GM03348 (cell line): ENCODE results near the gene CEL.
"Not testable (repeated sequence)": the region's sequence is repeated elsewhere in the genome, so short reads cannot be mapped to it uniquely, and the experiment has no call there.

Experiments
- DNase-seq: peaks from one replicate; pipeline ENCODE4 v3.0.0; 2012; ENCODE audit warnings: low spot score

CEL gene

GRCh38 chr9:133061764-133062145 lies at the start of gene CEL:
Gene CEL, plus strand, starts transcription at chr9:133061981. Its CDS starts 22 bp downstream, at chr9:133062003.
- not testable (repeated sequence) for DNase-seq

GRCh38 chr9:133014696-133015095 lies 47.1 kb upstream of the CEL start:
- DNase-seq, result no peak

GRCh38 chr9:133023117-133023890 lies 38.5 kb upstream of the CEL start:
- DNase-seq, result no peak

GRCh38 chr9:133026426-133026825 lies 35.4 kb upstream of the CEL start:
- no peak for DNase-seq

GRCh38 chr9:133027134-133027533 lies 34.6 kb upstream of the CEL start:
- DNase-seq, result no peak

GRCh38 chr9:133028221-133028620 lies 33.6 kb upstream of the CEL start:
- DNase-seq, result no peak

- no peak for DNase-seq
Measured at GRCh38 chr9:133029994-133030316, 31.8 kb upstream of the CEL start.

- DNase-seq, result peak; percentile 99
Measured at GRCh38 chr9:133030317-133031129, 31.3 kb upstream of the CEL start, which contains the start of gene GTF3C5. Gene GTF3C5, plus strand, starts transcription at chr9:133030997. Its CDS starts 15 bp downstream, at chr9:133031012.

GRCh38 chr9:133031130-133031422 lies 30.7 kb upstream of the CEL start:
- DNase-seq, result no peak

GRCh38 chr9:133031496-133031911 lies 30.3 kb upstream of the CEL start:
- no peak for DNase-seq

- DNase-seq, result no peak
Measured at GRCh38 chr9:133032171-133032570, 29.6 kb upstream of the CEL start.

- DNase-seq, result no peak
Measured at GRCh38 chr9:133035669-133036068, 26.1 kb upstream of the CEL start.

GRCh38 chr9:133037775-133038515 lies 23.8 kb upstream of the CEL start:
- DNase-seq, result no peak

GRCh38 chr9:133040892-133041479 lies 20.8 kb upstream of the CEL start:
- DNase-seq, result not testable (repeated sequence)

- no peak for DNase-seq
Measured at GRCh38 chr9:133041958-133042357, 19.8 kb upstream of the CEL start.

- DNase-seq, result no peak
Measured at GRCh38 chr9:133042676-133043075, 19.1 kb upstream of the CEL start.

GRCh38 chr9:133043449-133044035 lies 18.2 kb upstream of the CEL start:
- DNase-seq, result no peak

- no peak for DNase-seq
Measured at GRCh38 chr9:133044125-133044524, 17.7 kb upstream of the CEL start.

GRCh38 chr9:133044661-133045060 lies 17.1 kb upstream of the CEL start:
- DNase-seq, result no peak

- DNase-seq, result no peak
Measured at GRCh38 chr9:133045132-133045531, 16.6 kb upstream of the CEL start.

GRCh38 chr9:133046196-133046899 lies 15.4 kb upstream of the CEL start:
- DNase-seq, result no peak
